ENCODE measurements around the gene TCF4. TPM values are rescaled to one million over a fixed set of nuclear protein-coding genes. Genes with fewer than 3 reads are reported as not detected.
A peak's percentile ranks its signal among the peaks of the same experiment; 100 is the strongest.

Gene TCF4
- total and polyA plus RNA-seq, 2 donors (not counting 3 experiments of a cell fraction or from before 2014, with no cell fraction given) = 183 to 390 TPM

DNA sequence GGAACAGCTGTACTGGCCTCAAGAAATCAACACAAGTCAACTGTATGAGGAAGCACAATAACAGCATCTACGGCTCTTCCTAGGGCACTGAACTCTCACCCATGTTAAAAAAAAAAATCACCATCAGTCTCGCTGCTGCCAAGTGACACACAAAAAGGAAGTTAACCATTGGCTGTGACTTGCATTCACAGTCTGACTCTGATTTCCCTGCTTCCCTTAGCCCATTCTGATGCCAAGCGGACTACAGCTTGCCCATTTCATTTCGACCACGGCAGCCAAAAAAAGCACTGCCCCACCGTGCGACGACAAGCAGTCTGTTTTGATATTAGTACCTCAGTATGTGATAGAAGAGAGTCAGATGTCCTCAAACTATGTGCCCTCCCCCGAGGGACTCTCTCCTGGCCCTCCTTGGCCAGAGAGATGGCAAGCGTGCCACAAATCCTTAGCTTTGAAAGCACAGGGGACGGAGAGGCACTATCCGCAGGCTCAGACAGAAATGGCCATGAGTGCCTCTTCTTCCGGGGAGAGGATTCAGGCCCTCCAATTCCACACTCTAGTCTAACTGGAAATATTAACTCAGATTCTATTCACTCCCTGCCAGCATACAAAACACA, 250.0 kb downstream of the TCF4 start:
- ChIA-PET CTCF (interaction anchor here (0.9 to 1.7 kb wide), 8 partner anchors 9 to 444 kb away, joined by 3 to 10 read pairs (median 5); no protein-coding TSS in a partner anchor), POLR2A (interaction anchor here (0.7 to 1.4 kb wide), 3 partner anchors 13 to 22 kb away, joined by 3 to 7 read pairs (median 3); no protein-coding TSS in a partner anchor)
- H3K36me3 ChIP-seq (ENCODE audit: control insufficient read depth in 2 of 2, extremely low read depth in 1 of 2, insufficient read depth in 2 of 2, low read length in 2 of 2) = no peaks in the 10 kb centered on the region
- no peaks in the 10 kb centered on the region for H3K9me3 ChIP-seq (replicated peaks; ENCODE audit: control insufficient read depth, insufficient read depth, low read length)
- FAIRE-seq (peak; percentile 80), DNase-seq (ENCODE audit: low read depth, low spot score) (peak; percentile 92)
- dilution Hi-C loops (cut with MboI; ENCODE audit: extremely low pct_ligation_motif_present, low sequenced_read_pairs) = no loop called here
- peak overlapping the region; percentile 83 for H3K27ac ChIP-seq (ENCODE audit: insufficient read depth, low read depth, low read length)
- H3K27me3 ChIP-seq (ENCODE audit: control insufficient read depth in 2 of 2, insufficient read depth in 2 of 2, low read length in 2 of 2) = no peaks in the 10 kb centered on the region
- H3K4me3 ChIP-seq (replicated peaks in 1 of 3; ENCODE audit: insufficient read depth in 1 of 3, low read depth in 1 of 3, low read length in 3 of 3) = no peak overlapping the region
- H2AFZ ChIP-seq (ENCODE audit: low read depth, low read length) = no peak overlapping the region
- H3K4me2 ChIP-seq (ENCODE audit: insufficient read depth, low read length) = peak overlapping the region; percentile 56
- H3K9me1 ChIP-seq (replicated peaks; ENCODE audit: control insufficient read depth, extremely low read depth, insufficient read depth, low read length) = no peaks in the 10 kb centered on the region
- TF ChIP-seq POLR2AphosphoS5 (IDR thresholded peaks at IDR 0.05; ENCODE audit: insufficient read depth, low read depth, low read length) (peak; percentile 38), GATA2 (IDR thresholded peaks at IDR 0.05; ENCODE audit: insufficient read depth, insufficient read length, low read depth, low read length) (no peak)
- H3K9ac ChIP-seq (replicated peaks; ENCODE audit: extremely low read depth, insufficient read depth, low read length) = peak overlapping the region; percentile 41
- peaks cover 52% of the 10 kb centered on the region for H3K79me2 ChIP-seq (ENCODE audit: control insufficient read depth, insufficient read depth, low read length)
- peaks cover 6% of the 10 kb centered on the region for H4K20me1 ChIP-seq (replicated peaks; ENCODE audit: control insufficient read depth, extremely low read depth, insufficient read depth, low read length)
- peaks cover 45% of the 10 kb centered on the region for H3K4me1 ChIP-seq (ENCODE audit: control insufficient read depth, extremely low read depth, insufficient read depth, low read length)
- intact Hi-C loops (cut with micrococcal nuclease) = loop anchor here (1.0 to 5.0 kb wide), 7 partner anchors 10 to 1239 kb away; partner anchors contain the start of gene TCF4
- BruUV-seq (replicated peaks) = TSS peak; percentile 78

GRCh38 chr18:55337138-55337537, 250.9 kb downstream of the TCF4 start:
- TF ChIP-seq POLR2AphosphoS5 (IDR thresholded peaks at IDR 0.05; ENCODE audit: insufficient read depth, low read depth, low read length) (no peak), MYC (IDR thresholded peaks at IDR 0.05; ENCODE audit: low read depth, low read length) (no peak), FOS (IDR thresholded peaks at IDR 0.05; ENCODE audit: borderline replicate concordance, insufficient read depth, low read length) (no peak)
- no peak for FAIRE-seq
- H4K20me1 ChIP-seq (replicated peaks; ENCODE audit: control insufficient read depth, extremely low read depth, insufficient read depth, low read length) = peaks cover 2% of the 10 kb centered on the region
- H3K36me3 ChIP-seq (ENCODE audit: control insufficient read depth in 2 of 2, extremely low read depth in 1 of 2, insufficient read depth in 2 of 2, low read length in 2 of 2) = no peaks in the 10 kb centered on the region
- no peak for DNase-seq (ENCODE audit: low read depth, low spot score)
- H3K4me2 ChIP-seq (ENCODE audit: insufficient read depth, low read length) = no peak overlapping the region
- H3K9me1 ChIP-seq (replicated peaks; ENCODE audit: control insufficient read depth, extremely low read depth, insufficient read depth, low read length) = no peaks in the 10 kb centered on the region
- POLR2A ChIA-PET = no interaction called here
- no peak overlapping the region for H3K4me3 ChIP-seq (replicated peaks in 1 of 3; ENCODE audit: insufficient read depth in 1 of 3, low read depth in 1 of 3, low read length in 3 of 3)
- H3K27ac ChIP-seq (ENCODE audit: insufficient read depth, low read depth, low read length) = no peak overlapping the region
- intact Hi-C loops (cut with micrococcal nuclease) (loop anchor here (5.0 kb wide), 3 partner anchors 240 to 1240 kb away; partner anchors contain the start of gene TCF4), dilution Hi-C loops (cut with MboI; ENCODE audit: extremely low pct_ligation_motif_present, low sequenced_read_pairs) (no loop called here)
- CTCF ChIA-PET = interaction anchor here (0.9 to 1.7 kb wide), 6 partner anchors 8 to 445 kb away, joined by 3 to 10 read pairs (median 6); no protein-coding TSS in a partner anchor
- H3K9ac ChIP-seq (replicated peaks; ENCODE audit: extremely low read depth, insufficient read depth, low read length) = no peak overlapping the region
- H3K79me2 ChIP-seq (ENCODE audit: control insufficient read depth, insufficient read depth, low read length) = peaks cover 43% of the 10 kb centered on the region
- no TSS peak for BruUV-seq (replicated peaks)
- no peaks in the 10 kb centered on the region for H3K9me3 ChIP-seq (replicated peaks; ENCODE audit: control insufficient read depth, insufficient read depth, low read length)
- H3K4me1 ChIP-seq (ENCODE audit: control insufficient read depth, extremely low read depth, insufficient read depth, low read length) = peaks cover 53% of the 10 kb centered on the region
- no peak overlapping the region for H2AFZ ChIP-seq (ENCODE audit: low read depth, low read length)
- H3K27me3 ChIP-seq (ENCODE audit: control insufficient read depth in 2 of 2, insufficient read depth in 2 of 2, low read length in 2 of 2) = no peaks in the 10 kb centered on the region
